Chondrocyte (in vitro differentiated cells): Measurements from ENCODE around the gene SLC22A23. TPM values are rescaled to one million over a fixed set of nuclear protein-coding genes. Genes with fewer than 3 reads are reported as not detected.
A peak's percentile ranks its signal among the peaks of the same experiment; 100 is the strongest.

ENCODE experiments used
- DNase-seq: peaks from one replicate; pipeline ENCODE4 v3.0.0; 2021; ENCODE audit warnings: mixed read lengths, low spot score
- H3K27ac Mint-ChIP-seq: one replicate; pipeline ENCODE4 v1.8.0; 2021; ENCODE audit warnings: mild to moderate bottlenecking, moderate library complexity, mixed read lengths; ENCODE audit not compliant: unreplicated experiment
- H3K27me3 Mint-ChIP-seq: 2 replicates; pipeline ENCODE4 v1.8.0; 2021; ENCODE audit warnings: low read depth, mixed read lengths
- H3K36me3 Mint-ChIP-seq: 2 replicates; pipeline ENCODE4 v1.8.0; 2021; ENCODE audit warnings: low read depth, mixed read lengths
- H3K4me1 Mint-ChIP-seq: 2 replicates; pipeline ENCODE4 v1.8.0; 2021; ENCODE audit warnings: low read depth, mild to moderate bottlenecking, mixed read lengths
- H3K4me3 Mint-ChIP-seq: one replicate; pipeline ENCODE4 v1.8.0; 2021; ENCODE audit warnings: mild to moderate bottlenecking, moderate library complexity, mixed read lengths; ENCODE audit not compliant: unreplicated experiment
- H3K9me3 Mint-ChIP-seq: 2 replicates; pipeline ENCODE4 v1.8.0; 2021; ENCODE audit warnings: low read depth, mixed read lengths
- CTCF ChIP-seq: fragments of 200-600 bp; sonication (generic); IDR thresholded peaks from 2 replicates; pipeline ENCODE4 v1.5.0; 2021; ENCODE audit warnings: antibody characterized with exemption, mild to moderate bottlenecking, moderate library complexity
- total RNA-seq: library from RNA; stranded (reverse); gene quantifications from 3 replicates; pipeline ENCODE4 v1.2.1, GENCODE V29; 2021

Gene SLC22A23
- total RNA-seq, 1 donor from 2014 or later = 36.4 TPM

- no peaks in the 10 kb centered on the region for H3K27me3 Mint-ChIP-seq
- H3K4me1 Mint-ChIP-seq = peaks cover 34% of the 10 kb centered on the region
- H3K27ac Mint-ChIP-seq = no peak overlapping the region
- no peak overlapping the region for H3K4me3 Mint-ChIP-seq
- TF ChIP-seq CTCF = no peak
- peak; percentile 59 for DNase-seq
- H3K36me3 Mint-ChIP-seq = peaks cover 2% of the 10 kb centered on the region
- no peaks in the 10 kb centered on the region for H3K9me3 Mint-ChIP-seq
These were observed 178.9 kb downstream of the SLC22A23 start for GRCh38 chr6:3277851-3278416.

GRCh38 chr6:3277251-3277650, 179.6 kb downstream of the SLC22A23 start:
- no peak overlapping the region for H3K4me3 Mint-ChIP-seq
- H3K9me3 Mint-ChIP-seq = no peaks in the 10 kb centered on the region
- no peaks in the 10 kb centered on the region for H3K27me3 Mint-ChIP-seq
- peak; percentile 73 for DNase-seq
- H3K36me3 Mint-ChIP-seq = peaks cover 2% of the 10 kb centered on the region
- TF ChIP-seq CTCF = no peak
- H3K4me1 Mint-ChIP-seq = peaks cover 27% of the 10 kb centered on the region
- peak overlapping the region; percentile 63 for H3K27ac Mint-ChIP-seq

- peaks cover 19% of the 10 kb centered on the region for H3K4me1 Mint-ChIP-seq
- H3K27me3 Mint-ChIP-seq = no peaks in the 10 kb centered on the region
- no peak for TF ChIP-seq CTCF
- H3K36me3 Mint-ChIP-seq = peaks cover 9% of the 10 kb centered on the region
- no peak overlapping the region for H3K4me3 Mint-ChIP-seq
- H3K9me3 Mint-ChIP-seq = no peaks in the 10 kb centered on the region
- DNase-seq = peak; percentile 51
- H3K27ac Mint-ChIP-seq = no peak overlapping the region
These were observed 180.4 kb downstream of the SLC22A23 start for GRCh38 chr6:3276174-3277167.

GRCh38 chr6:3273707-3274521, 182.9 kb downstream of the SLC22A23 start:
- TF ChIP-seq CTCF = no peak
- no peaks in the 10 kb centered on the region for H3K9me3 Mint-ChIP-seq
- no peaks in the 10 kb centered on the region for H3K27me3 Mint-ChIP-seq
- peak; percentile 62 for DNase-seq
- H3K27ac Mint-ChIP-seq = no peak overlapping the region
- H3K4me3 Mint-ChIP-seq = no peak overlapping the region
- peaks cover 19% of the 10 kb centered on the region for H3K36me3 Mint-ChIP-seq
- H3K4me1 Mint-ChIP-seq = no peaks in the 10 kb centered on the region
